ENCODE data around the gene ARG2.

Gene ARG2

DNA sequence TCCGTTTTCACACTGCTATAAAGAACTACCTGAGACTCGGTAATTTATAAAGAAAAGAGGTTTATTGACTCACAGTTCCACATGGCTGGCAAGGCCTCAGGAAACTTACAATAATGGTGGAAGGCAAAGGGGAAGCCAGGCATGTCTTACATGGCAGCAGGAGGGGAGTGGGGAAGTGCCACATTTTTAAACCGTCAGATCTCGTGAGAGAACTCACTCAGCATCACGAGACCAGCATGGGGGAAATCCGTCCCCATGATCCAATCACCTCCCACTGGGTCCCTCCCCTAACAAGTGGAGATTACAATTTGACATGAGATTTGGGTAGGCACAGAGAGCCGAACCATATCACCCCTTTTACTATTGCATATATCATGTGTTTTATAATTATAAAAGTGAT is 17.6 kb upstream of the ARG2 start:
- H3K4me3 ChIP-seq (ENCODE audit: control insufficient read depth, low read depth, low read length): no peak overlapping the region
- TF ChIP-seq, protein P1, sequence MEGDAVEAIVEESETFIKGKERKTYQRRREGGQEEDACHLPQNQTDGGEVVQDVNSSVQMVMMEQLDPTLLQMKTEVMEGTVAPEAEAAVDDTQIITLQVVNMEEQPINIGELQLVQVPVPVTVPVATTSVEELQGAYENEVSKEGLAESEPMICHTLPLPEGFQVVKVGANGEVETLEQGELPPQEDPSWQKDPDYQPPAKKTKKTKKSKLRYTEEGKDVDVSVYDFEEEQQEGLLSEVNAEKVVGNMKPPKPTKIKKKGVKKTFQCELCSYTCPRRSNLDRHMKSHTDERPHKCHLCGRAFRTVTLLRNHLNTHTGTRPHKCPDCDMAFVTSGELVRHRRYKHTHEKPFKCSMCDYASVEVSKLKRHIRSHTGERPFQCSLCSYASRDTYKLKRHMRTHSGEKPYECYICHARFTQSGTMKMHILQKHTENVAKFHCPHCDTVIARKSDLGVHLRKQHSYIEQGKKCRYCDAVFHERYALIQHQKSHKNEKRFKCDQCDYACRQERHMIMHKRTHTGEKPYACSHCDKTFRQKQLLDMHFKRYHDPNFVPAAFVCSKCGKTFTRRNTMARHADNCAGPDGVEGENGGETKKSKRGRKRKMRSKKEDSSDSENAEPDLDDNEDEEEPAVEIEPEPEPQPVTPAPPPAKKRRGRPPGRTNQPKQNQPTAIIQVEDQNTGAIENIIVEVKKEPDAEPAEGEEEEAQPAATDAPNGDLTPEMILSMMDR (IDR thresholded peaks at IDR 0.05; ENCODE audit: control insufficient read depth, insufficient read depth, low read depth, low read length, missing control alignments): no peak
- no peak for DNase-seq (ENCODE audit: low read depth)

DNA sequence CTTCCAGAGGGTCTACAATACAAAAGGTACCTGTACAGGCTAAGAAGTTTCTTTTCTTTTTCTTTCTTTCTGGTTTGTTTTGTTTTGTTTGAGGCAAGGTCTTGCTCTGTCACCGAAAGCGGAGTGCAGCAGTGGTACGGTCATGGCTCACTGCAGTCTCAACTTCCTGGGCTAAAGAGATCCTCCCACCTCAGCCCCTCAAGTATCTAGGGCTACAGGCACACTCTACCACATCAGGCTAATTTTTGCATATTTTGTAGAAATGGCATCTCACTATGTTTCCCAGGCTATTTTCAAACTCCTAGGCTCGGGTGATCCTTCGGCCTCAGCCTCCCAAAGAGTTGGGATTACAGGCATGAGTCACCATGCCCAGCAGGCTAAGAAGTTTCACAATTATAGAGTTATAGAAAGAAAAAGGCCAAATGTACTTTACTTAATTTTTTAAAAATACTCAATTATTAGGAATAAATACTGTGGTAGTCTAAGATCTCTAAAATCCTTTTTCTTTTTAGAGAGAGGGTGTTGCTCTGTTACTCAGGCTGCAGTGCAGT is 16.6 kb upstream of the ARG2 start:
- H3K4me3 ChIP-seq (ENCODE audit: control insufficient read depth, low read depth, low read length): no peak overlapping the region
- no peak for DNase-seq (ENCODE audit: low read depth)
- TF ChIP-seq, protein P1 (IDR thresholded peaks at IDR 0.05; ENCODE audit: control insufficient read depth, insufficient read depth, low read depth, low read length, missing control alignments): no peak

DNA sequence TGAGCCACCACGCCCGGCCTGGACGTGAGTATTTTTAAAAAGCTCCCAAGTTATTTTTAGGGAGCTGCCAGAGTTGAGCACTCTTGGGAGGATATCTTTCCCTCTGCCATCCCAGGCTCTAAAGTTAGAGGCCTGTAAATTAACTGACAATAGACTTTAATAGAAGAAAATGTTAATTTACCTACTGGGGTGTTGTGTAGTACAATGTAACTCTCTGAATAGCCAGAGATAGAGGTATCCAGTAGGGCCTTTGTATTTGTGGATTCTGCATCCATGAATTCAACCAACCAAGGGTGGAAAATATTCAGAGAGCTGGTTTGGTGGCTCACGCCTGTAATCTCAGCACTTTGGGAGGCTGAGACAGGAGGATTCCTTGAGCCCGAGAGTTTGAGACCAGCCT is 12.1 kb upstream of the ARG2 start:
- no peak for DNase-seq (ENCODE audit: low read depth)
- no peak overlapping the region for H3K4me3 ChIP-seq (ENCODE audit: control insufficient read depth, low read depth, low read length)
- TF ChIP-seq, protein P1 (IDR thresholded peaks at IDR 0.05; ENCODE audit: control insufficient read depth, insufficient read depth, low read depth, low read length, missing control alignments): no peak

DNA sequence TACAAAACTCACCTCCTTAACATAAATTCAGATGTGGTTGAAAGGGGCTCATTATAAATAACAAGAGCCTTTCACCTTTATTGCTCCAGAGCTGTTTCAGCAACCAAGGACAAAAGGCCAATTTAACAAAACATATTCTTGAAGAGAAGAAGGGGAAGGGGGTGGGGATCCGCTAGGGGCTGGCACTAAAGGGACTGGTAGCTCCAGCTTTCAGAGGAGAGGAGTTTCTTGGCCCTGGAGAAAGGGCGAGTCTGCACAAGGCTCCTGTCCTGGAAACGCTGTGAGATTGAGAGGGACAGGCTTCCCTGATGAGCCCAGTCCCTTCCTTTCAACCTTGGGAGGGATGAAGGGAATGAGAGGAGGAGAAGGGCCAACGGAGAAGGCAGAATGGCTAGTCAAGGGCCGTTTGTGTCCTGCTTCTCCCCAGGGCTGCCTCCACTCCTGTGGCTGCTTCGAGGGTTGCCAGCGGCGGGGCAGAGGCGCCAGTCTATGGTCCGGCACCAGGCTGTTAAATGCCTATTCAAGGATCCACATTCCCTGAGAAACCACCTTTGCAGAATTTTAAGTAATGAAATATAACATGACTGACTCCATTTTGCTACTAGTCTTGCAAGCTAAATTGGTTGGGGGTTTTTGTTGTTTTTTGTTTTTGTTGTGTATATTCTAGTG is 9.9 kb upstream of the ARG2 start:
- no peak for DNase-seq (ENCODE audit: low read depth)
- no peak overlapping the region for H3K4me3 ChIP-seq (ENCODE audit: control insufficient read depth, low read depth, low read length)
- TF ChIP-seq, protein P1 (IDR thresholded peaks at IDR 0.05; ENCODE audit: control insufficient read depth, insufficient read depth, low read depth, low read length, missing control alignments): no peak

DNA sequence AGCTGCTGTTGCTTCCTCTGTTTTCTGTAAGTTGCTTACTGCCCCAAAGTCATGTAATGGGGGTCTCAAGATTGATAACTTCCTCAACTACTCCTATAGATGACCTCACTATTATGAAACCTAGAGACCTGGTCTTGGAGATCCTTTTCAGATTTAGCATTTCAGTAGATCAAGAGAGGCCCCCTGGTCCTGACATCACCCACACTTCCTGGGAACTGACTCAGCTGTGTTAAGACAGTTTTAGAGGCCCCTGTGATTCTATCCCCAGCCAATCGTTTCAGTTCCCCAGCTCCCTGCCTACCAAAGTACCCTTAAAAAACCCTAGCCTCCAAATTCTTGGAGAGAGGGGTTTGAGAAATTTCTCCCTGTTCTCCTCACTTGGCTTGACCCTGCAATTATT is 9.2 kb upstream of the ARG2 start:
- H3K4me3 ChIP-seq (ENCODE audit: control insufficient read depth, low read depth, low read length): no peak overlapping the region
- TF ChIP-seq, protein P1 (IDR thresholded peaks at IDR 0.05; ENCODE audit: control insufficient read depth, insufficient read depth, low read depth, low read length, missing control alignments): no peak
- DNase-seq (ENCODE audit: low read depth): no peak

DNA sequence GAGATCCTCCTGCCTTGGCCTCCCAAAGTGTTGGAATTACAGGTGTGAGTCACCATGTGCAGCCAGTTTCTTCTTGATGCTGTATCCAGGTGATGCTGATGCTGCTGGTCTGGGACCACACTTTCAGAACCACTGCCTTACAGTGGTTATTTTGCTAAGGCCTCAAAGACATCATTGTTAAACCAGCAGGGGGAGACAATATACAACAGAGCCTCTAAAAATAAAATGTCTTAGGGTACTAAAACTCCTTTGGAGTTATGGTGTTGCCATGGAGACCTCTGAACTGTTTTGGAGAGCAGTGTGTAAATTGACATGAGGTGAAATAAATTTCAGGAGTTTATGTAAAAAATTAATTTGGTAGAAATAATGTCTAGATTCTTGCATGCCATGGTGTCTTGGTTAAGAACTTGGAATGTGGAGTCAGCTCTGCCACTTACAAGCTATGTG is 1.1 kb upstream of the ARG2 start:
- DNase-seq (ENCODE audit: low read depth): peak; percentile 60
- TF ChIP-seq, protein P1 (IDR thresholded peaks at IDR 0.05; ENCODE audit: control insufficient read depth, insufficient read depth, low read depth, low read length, missing control alignments): peak; percentile 73

More for the DNA sequence above, 1.1 kb upstream of the ARG2 start:
- no peak overlapping the region for H3K4me3 ChIP-seq (ENCODE audit: control insufficient read depth, low read depth, low read length)
